Hepatocyte (in vitro differentiated cells): Measurements from ENCODE around the gene ACTL7A.

Source experiments
- CTCF ChIP-seq: fragments of 200-600 bp; sonication (generic); IDR thresholded peaks from 2 replicates; pipeline ENCODE4 v1.5.1; 2016; ENCODE audit warnings: antibody characterized with exemption, mild to moderate bottlenecking; ENCODE audit not compliant: poor library complexity
- EZH2phosphoT487 ChIP-seq: fragments of 200-600 bp; sonication (generic); IDR thresholded peaks from one replicate; pipeline ENCODE4 v1.6.1; 2018; ENCODE audit warnings: antibody characterized with exemption, mild to moderate bottlenecking, low read depth, moderate library complexity; ENCODE audit not compliant: unreplicated experiment, severe bottlenecking

GRCh38 chr9:108852079-108852478, 10.0 kb upstream of the ACTL7A start:
- TF ChIP-seq CTCF, result no peak
- no peak for TF ChIP-seq EZH2phosphoT487
